ENCODE data around the gene FLNC. TPM values are rescaled to one million over a fixed set of nuclear protein-coding genes. Genes with fewer than 3 reads are reported as not detected.

FLNC gene
- total and polyA plus RNA-seq, 9 of the 15 experiments (the other 6 are each of a cell fraction or from before 2014, with no cell fraction given): 0.90 to 155 (median 28.8) TPM

DNA sequence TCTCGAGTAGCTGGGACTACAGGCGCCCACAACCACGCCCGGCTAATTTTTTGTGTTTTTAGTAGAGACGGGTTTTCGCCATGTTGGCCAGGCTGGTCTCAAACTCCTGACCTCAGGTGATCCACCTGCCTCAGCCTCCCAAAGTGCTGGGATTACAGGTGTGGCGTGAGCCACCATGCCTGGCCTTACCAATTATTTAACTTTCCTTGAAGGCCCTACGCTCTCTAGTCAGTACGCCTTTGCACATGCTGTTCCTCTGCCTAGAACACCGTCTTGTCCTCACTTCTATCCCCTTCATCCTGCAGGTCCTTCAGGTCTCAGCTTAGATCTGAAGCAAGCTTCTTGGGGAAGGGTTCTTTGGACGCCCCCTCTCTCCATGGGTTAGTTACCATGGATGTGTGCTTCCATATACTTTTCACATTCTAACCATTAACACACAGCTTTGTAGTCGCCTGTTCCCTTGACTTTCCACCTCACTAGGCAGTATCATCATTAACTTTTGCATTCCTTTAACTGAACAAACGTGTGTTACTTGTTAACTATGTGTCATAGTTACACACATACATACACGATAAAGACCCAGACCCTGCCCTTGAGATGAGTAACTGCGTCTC, 31.9 kb downstream of the FLNC start (continued):
- no peak for TF ChIP-seq ZNF140 (CRISPR knock-in tag; IDR thresholded peaks at IDR 0.05)
- TF ChIP-seq NFXL1 (CRISPR knock-in tag; IDR thresholded peaks at IDR 0.05): 0 out of 2 replicates have a peak, but pooled peaks have one; percentile 40
- 0 out of 2 replicates have a peak, but pooled peaks have one; percentile 19 for TF ChIP-seq MECOM (CRISPR knock-in tag; IDR thresholded peaks at IDR 0.05)
- no peak for TF ChIP-seq ZNF584 (CRISPR knock-in tag; IDR thresholded peaks at IDR 0.05; ENCODE audit: low read depth)
- no peak for TF ChIP-seq SMC3 (conservative IDR thresholded peaks at IDR 0.05; ENCODE audit: insufficient read depth, low read depth, low read length)
- no peak for TF ChIP-seq CREB1 (IDR thresholded peaks at IDR 0.05)
- no peak for TF ChIP-seq CREB1 (CRISPR knock-in tag; IDR thresholded peaks at IDR 0.05)
- TF ChIP-seq ZNF551 (CRISPR knock-in tag; IDR thresholded peaks at IDR 0.05): no peak
- TF ChIP-seq MCM2 (IDR thresholded peaks at IDR 0.05; ENCODE audit: low read depth): no peak
- no peak for TF ChIP-seq BRF1 (IDR thresholded peaks at IDR 0.05; ENCODE audit: borderline replicate concordance, extremely low read depth, insufficient read length)
